Measurements from ENCODE around the gene SLC2A6.

GRCh38 chr9:133456409-133456808 lies 22.5 kb downstream of the SLC2A6 start:
- TF ChIP-seq MAX (IDR thresholded peaks at IDR 0.05; ENCODE audit: low read depth, low read length) (no peak), SPI1 (IDR thresholded peaks at IDR 0.05; ENCODE audit: borderline replicate concordance, insufficient read depth, low read depth, low read length) (no peak), TAF1 (IDR thresholded peaks at IDR 0.05; ENCODE audit: borderline replicate concordance, low read depth, low read length) (no peak), RAD21 (IDR thresholded peaks at IDR 0.05; ENCODE audit: insufficient read depth, low read depth, low read length) (no peak), ELK1 (IDR thresholded peaks at IDR 0.05; ENCODE audit: low read depth, low read length) (no peak), ZBTB11 (CRISPR knock-in tag; IDR thresholded peaks at IDR 0.05) (no peak), CTCF (IDR thresholded peaks at IDR 0.05 in 2 of 3, conservative IDR thresholded peaks at IDR 0.05 in 1 of 3; ENCODE audit: control insufficient read depth in 2 of 3, extremely low read depth in 1 of 3, insufficient read depth in 1 of 3, low read depth in 3 of 3, low read length in 3 of 3) (peak; percentile 22 to 39 (median 32); a peak in 4 of 6 replicates), SIN3A (IDR thresholded peaks at IDR 0.05; ENCODE audit: low read depth, low read length) (no peak), POLR2A (IDR thresholded peaks at IDR 0.05; ENCODE audit: low read depth, low read length) (no peak), CEBPZ (IDR thresholded peaks at IDR 0.05; ENCODE audit: low read depth, low read length) (no peak), CBX5 (IDR thresholded peaks at IDR 0.05; ENCODE audit: low read depth) (no peak)
